Esophagus muscularis mucosa (tissue), 3 donors: Measurements from ENCODE around the gene SH3BP5.
A peak's percentile ranks its signal among the peaks of the same experiment; 100 is the strongest.

ENCODE experiments used
- CTCF ChIP-seq, 3 experiments: fragments of 200-600 bp in 2 of 3; fragments of 450-650 bp in 1 of 3; sonication (generic) in 2 of 3; IDR thresholded peaks; one replicate each; pipeline ENCODE4 v1.5.1; 2017 to 2019; ENCODE audit warnings: antibody characterized with exemption in 3 of 3, mild to moderate bottlenecking in 2 of 3, moderate library complexity in 1 of 3
- POLR2A ChIP-seq: fragments of 450-650 bp; IDR thresholded peaks from one replicate; pipeline ENCODE4 v1.6.1; 2017; ENCODE audit warnings: antibody characterized with exemption, moderate library complexity, mild to moderate bottlenecking, low read depth
- POLR2AphosphoS5 ChIP-seq, 2 donors: sonication (generic); formaldehyde crosslinking; IDR thresholded peaks; one replicate each; pipeline ENCODE4 v1.6.1; 2017; ENCODE audit warnings: antibody characterized with exemption in 2 of 2

- TF ChIP-seq CTCF (IDR thresholded peaks at IDR 0.05) = no peak
- no peak for TF ChIP-seq POLR2A
- peak; percentile 47 to 53 for TF ChIP-seq POLR2AphosphoS5 (IDR thresholded peaks at IDR 0.05)
These were observed 39.4 kb downstream of the SH3BP5 start for GRCh38 chr3:15292765-15293522.
